LHCN-M2 (cell line): ENCODE measurements around the gene RAB36. TPM values are rescaled to one million over a fixed set of nuclear protein-coding genes. Genes with fewer than 3 reads are reported as not detected.

Experiments
- DNase-seq: peaks from one replicate; pipeline ENCODE4 v3.0.0-alpha.2; 2012; ENCODE audit warnings: low read depth
- total RNA-seq: library from RNA; depleted of rRNA; stranded (reverse); fragments of >200 nt; gene quantifications from 2 replicates; pipeline ENCODE4 v1.2.3, GENCODE V29; 2014

Gene RAB36
- total RNA-seq, 1 experiment from 2014 or later: 0.11 TPM

GRCh38 chr22:23157560-23158515 is 12.6 kb downstream of the RAB36 start:
- no peak for DNase-seq

- DNase-seq: no peak
Measured at GRCh38 chr22:23158516-23159290, 13.4 kb downstream of the RAB36 start.

- DNase-seq: no peak
Measured at GRCh38 chr22:23159291-23159630, 14.0 kb downstream of the RAB36 start.

- no peak for DNase-seq
Measured at GRCh38 chr22:23161029-23161428, 15.8 kb downstream of the RAB36 start.

GRCh38 chr22:23161574-23161973 is 16.3 kb downstream of the RAB36 start:
- DNase-seq: no peak

- no peak for DNase-seq
Measured at GRCh38 chr22:23163665-23164064, 18.4 kb downstream of the RAB36 start.

GRCh38 chr22:23164091-23164490 is 18.8 kb downstream of the RAB36 start:
- DNase-seq: no peak

- DNase-seq: no peak
Measured at GRCh38 chr22:23166042-23166831, 21.0 kb downstream of the RAB36 start.

GRCh38 chr22:23166841-23167616 is 21.8 kb downstream of the RAB36 start:
- DNase-seq: no peak

GRCh38 chr22:23168391-23169042 is 23.2 kb downstream of the RAB36 start:
- DNase-seq: no peak

GRCh38 chr22:23169043-23169406 is 23.7 kb downstream of the RAB36 start:
- DNase-seq: no peak

- no peak for DNase-seq
Measured at GRCh38 chr22:23175817-23176644, 30.8 kb downstream of the RAB36 start.

- DNase-seq: no peak
Measured at GRCh38 chr22:23176645-23177027, 31.4 kb downstream of the RAB36 start.

GRCh38 chr22:23177197-23177596 is 31.9 kb downstream of the RAB36 start:
- DNase-seq: no peak

GRCh38 chr22:23178512-23179254 is 33.4 kb downstream of the RAB36 start:
- DNase-seq: peak; percentile 36

- DNase-seq: no peak
Measured at GRCh38 chr22:23179381-23180299, 34.4 kb downstream of the RAB36 start.

- DNase-seq: peak; percentile 20
Measured at GRCh38 chr22:23180301-23180892, 35.1 kb downstream of the RAB36 start, which contains the start of gene BCR. TSS of gene BCR (plus strand) at chr22:23180509. CDS start at chr22:23180961, 452 bp downstream.
